ENCODE results near the gene ZNF585A. TPM values are rescaled to one million over a fixed set of nuclear protein-coding genes. Genes with fewer than 3 reads are reported as not detected.

The ZNF585A gene
- 9.9 and 10.6 TPM in 2 replicates for total RNA-seq (ENCODE audit: low replicate concordance)

GRCh38 chr19:37172368-37173366, at the start of gene ZNF585A:
ZNF585A (minus strand) TSS chr19:37172695; CDS start chr19:37169910, 2,785 bp downstream.
- Mint-ChIP-seq H3K9me3 (peaks cover 48% of the 10 kb centered on the region), H3K4me3 (no peak within 1 kb of the TSS), H3K27me3 (ENCODE audit: insufficient read depth, low read depth) (peaks cover 3% of the 10 kb centered on the region), H3K36me3 (peaks cover 30% of the 10 kb centered on the region), H3K4me1 (no peaks in the 10 kb centered on the region), H3K27ac (no peak within 1 kb of the TSS)
- TF ChIP-seq CTCF (IDR thresholded peaks at IDR 0.05) = peak; percentile 31
- no peak for TF ChIP-seq EZH2phosphoT487 (IDR thresholded peaks at IDR 0.05)
- H3K4me1 ChIP-seq = no peaks in the 10 kb centered on the region
- no peak within 1 kb of the TSS for H3K27ac ChIP-seq
- peak within 1 kb of the TSS; percentile 94 for H2AFZ ChIP-seq (replicated peaks)
- peaks cover 6% of the 10 kb centered on the region for H3K9me3 ChIP-seq (ENCODE audit: low read depth)
- H3K4me2 ChIP-seq = peak within 1 kb of the TSS; percentile 86
- H3K79me2 ChIP-seq (ENCODE audit: low read depth) = peaks cover 11% of the 10 kb centered on the region
- no peaks in the 10 kb centered on the region for H4K20me1 ChIP-seq (ENCODE audit: low read depth)
- H3K36me3 ChIP-seq = peaks cover 13% of the 10 kb centered on the region
- no peaks in the 10 kb centered on the region for H3F3A ChIP-seq (ENCODE audit: low read depth)
- DNase-seq (ENCODE audit: low spot score) = peak; percentile 94
- H3K9ac ChIP-seq = peak within 1 kb of the TSS; percentile 36
- H3K27me3 ChIP-seq = no peaks in the 10 kb centered on the region
- peak within 1 kb of the TSS; percentile 73 for H3K4me3 ChIP-seq

GRCh38 chr19:37221136-37221535, 48.6 kb upstream of the ZNF585A start:
- Histone ChIP-seq H3K4me2 (no peak overlapping the region), H3K4me3 (no peak overlapping the region), H3K4me1 (no peaks in the 10 kb centered on the region), H3K9me3 (ENCODE audit: low read depth) (no peaks in the 10 kb centered on the region), H3K27ac (no peak overlapping the region), H3K9ac (no peak overlapping the region), H3F3A (ENCODE audit: low read depth) (no peaks in the 10 kb centered on the region), H4K20me1 (ENCODE audit: low read depth) (no peaks in the 10 kb centered on the region), H2AFZ (replicated peaks) (no peak overlapping the region), H3K27me3 (no peaks in the 10 kb centered on the region), H3K79me2 (ENCODE audit: low read depth) (peaks cover 23% of the 10 kb centered on the region), H3K36me3 (no peaks in the 10 kb centered on the region)
- H3K9me3 Mint-ChIP-seq = peaks cover 46% of the 10 kb centered on the region
- no peak overlapping the region for H3K27ac Mint-ChIP-seq
- H3K36me3 Mint-ChIP-seq = peaks cover 42% of the 10 kb centered on the region
- TF ChIP-seq EZH2phosphoT487 (IDR thresholded peaks at IDR 0.05) (no peak), CTCF (IDR thresholded peaks at IDR 0.05) (no peak), EZH2 (IDR thresholded peaks at IDR 0.05) (no peak)
- peaks cover under 1% of the 10 kb centered on the region for H3K27me3 Mint-ChIP-seq (ENCODE audit: insufficient read depth, low read depth)
- peaks cover 12% of the 10 kb centered on the region for H3K4me1 Mint-ChIP-seq
- H3K4me3 Mint-ChIP-seq = no peak overlapping the region
- no peak for DNase-seq (ENCODE audit: low spot score)

- H3F3A ChIP-seq (ENCODE audit: low read depth) = no peaks in the 10 kb centered on the region
- no peak overlapping the region for H3K27ac Mint-ChIP-seq
- no peak overlapping the region for H3K4me3 ChIP-seq
- no peaks in the 10 kb centered on the region for H3K36me3 ChIP-seq
- H3K9me3 ChIP-seq (ENCODE audit: low read depth) = no peaks in the 10 kb centered on the region
- peak overlapping the region; percentile 93 for H3K4me3 Mint-ChIP-seq
- no peak for TF ChIP-seq EZH2 (IDR thresholded peaks at IDR 0.05)
- no peak for TF ChIP-seq CTCF (IDR thresholded peaks at IDR 0.05)
- no peak for TF ChIP-seq EZH2phosphoT487 (IDR thresholded peaks at IDR 0.05)
- peaks cover 12% of the 10 kb centered on the region for H3K4me1 Mint-ChIP-seq
- no peak for DNase-seq (ENCODE audit: low spot score)
- no peaks in the 10 kb centered on the region for H3K4me1 ChIP-seq
- no peak overlapping the region for H3K4me2 ChIP-seq
- H3K9me3 Mint-ChIP-seq = peaks cover 47% of the 10 kb centered on the region
- peaks cover 40% of the 10 kb centered on the region for H3K36me3 Mint-ChIP-seq
- no peaks in the 10 kb centered on the region for H4K20me1 ChIP-seq (ENCODE audit: low read depth)
- no peak overlapping the region for H3K9ac ChIP-seq
- H3K27me3 ChIP-seq = no peaks in the 10 kb centered on the region
- H3K27me3 Mint-ChIP-seq (ENCODE audit: insufficient read depth, low read depth) = peaks cover 4% of the 10 kb centered on the region
- peaks cover 23% of the 10 kb centered on the region for H3K79me2 ChIP-seq (ENCODE audit: low read depth)
- no peak overlapping the region for H3K27ac ChIP-seq
- no peak overlapping the region for H2AFZ ChIP-seq (replicated peaks)
Measured at GRCh38 chr19:37220383-37220782, 47.9 kb upstream of the ZNF585A start.

All from neural progenitor cell (in vitro differentiated cells).